GM12865 (cell line): ENCODE data around the gene LAMTOR2.

Experiments used
- DNase-seq: peaks from one replicate; pipeline ENCODE4 v3.0.0; 2010; ENCODE audit warnings: low read depth
- H3K4me3 ChIP-seq: 2 replicates; pipeline ENCODE4 v1.5.1; 2011; ENCODE audit warnings: mild to moderate bottlenecking, low read depth, low read length, control low read depth
- TF ChIP-seq, protein P1 (sequence below): IDR thresholded peaks from 2 replicates; pipeline ENCODE4 v1.5.1; 2011; ENCODE audit warnings: low read length, control low read depth, low read depth, inconsistent platforms; ENCODE audit not compliant: insufficient read depth; ENCODE audit errors: missing control alignments

LAMTOR2 gene

GRCh38 chr1:156019946-156020292 lies 34.7 kb upstream of the LAMTOR2 start:
- no peak for DNase-seq
- H3K4me3 ChIP-seq, result peak overlapping the region; percentile 89
- TF ChIP-seq, protein P1, sequence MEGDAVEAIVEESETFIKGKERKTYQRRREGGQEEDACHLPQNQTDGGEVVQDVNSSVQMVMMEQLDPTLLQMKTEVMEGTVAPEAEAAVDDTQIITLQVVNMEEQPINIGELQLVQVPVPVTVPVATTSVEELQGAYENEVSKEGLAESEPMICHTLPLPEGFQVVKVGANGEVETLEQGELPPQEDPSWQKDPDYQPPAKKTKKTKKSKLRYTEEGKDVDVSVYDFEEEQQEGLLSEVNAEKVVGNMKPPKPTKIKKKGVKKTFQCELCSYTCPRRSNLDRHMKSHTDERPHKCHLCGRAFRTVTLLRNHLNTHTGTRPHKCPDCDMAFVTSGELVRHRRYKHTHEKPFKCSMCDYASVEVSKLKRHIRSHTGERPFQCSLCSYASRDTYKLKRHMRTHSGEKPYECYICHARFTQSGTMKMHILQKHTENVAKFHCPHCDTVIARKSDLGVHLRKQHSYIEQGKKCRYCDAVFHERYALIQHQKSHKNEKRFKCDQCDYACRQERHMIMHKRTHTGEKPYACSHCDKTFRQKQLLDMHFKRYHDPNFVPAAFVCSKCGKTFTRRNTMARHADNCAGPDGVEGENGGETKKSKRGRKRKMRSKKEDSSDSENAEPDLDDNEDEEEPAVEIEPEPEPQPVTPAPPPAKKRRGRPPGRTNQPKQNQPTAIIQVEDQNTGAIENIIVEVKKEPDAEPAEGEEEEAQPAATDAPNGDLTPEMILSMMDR, result no peak

GRCh38 chr1:156020293-156021092 lies 34.1 kb upstream of the LAMTOR2 start, which contains the start of gene SSR2:
Gene SSR2 (minus strand): TSS chr1:156020951. CDS start chr1:156020167, 784 bp downstream.
- peak within 1 kb of the TSS; percentile 89 for H3K4me3 ChIP-seq
- TF ChIP-seq, protein P1, result no peak
- peak; percentile 94 for DNase-seq

GRCh38 chr1:156021093-156021428 lies 33.5 kb upstream of the LAMTOR2 start:
- H3K4me3 ChIP-seq, result peak overlapping the region; percentile 7
- TF ChIP-seq, protein P1, result no peak
- no peak for DNase-seq

- TF ChIP-seq, protein P1, result no peak
- DNase-seq, result no peak
- H3K4me3 ChIP-seq, result no peak overlapping the region
These were observed 32.6 kb upstream of the LAMTOR2 start for GRCh38 chr1:156021954-156022353.

- TF ChIP-seq, protein P1, result no peak
- DNase-seq, result no peak
- H3K4me3 ChIP-seq, result no peak overlapping the region
These were observed 29.8 kb upstream of the LAMTOR2 start for GRCh38 chr1:156024801-156025200.

DNA sequence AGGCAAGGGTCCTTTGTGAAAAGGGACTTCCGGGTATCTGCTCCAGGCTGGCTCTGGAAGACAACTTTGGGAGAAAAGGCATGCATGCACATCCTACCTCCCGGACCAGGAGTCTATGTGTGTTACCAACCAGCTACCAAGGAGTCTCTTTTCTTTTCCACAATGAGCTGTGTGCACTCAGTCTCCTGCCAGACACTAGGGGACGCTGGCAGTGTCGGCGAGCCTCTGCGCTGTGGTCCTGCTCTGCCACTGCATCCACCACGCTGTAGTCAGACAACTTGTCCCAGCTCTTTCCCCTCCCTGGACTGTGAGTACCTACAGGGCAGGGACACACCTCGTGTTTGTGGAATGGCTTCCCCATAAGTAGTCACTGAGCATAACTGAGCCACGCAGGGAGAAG lies 28.7 kb upstream of the LAMTOR2 start:
- peak; percentile 57 for DNase-seq
- no peak overlapping the region for H3K4me3 ChIP-seq

More for the DNA sequence above, 28.7 kb upstream of the LAMTOR2 start:
- TF ChIP-seq, protein P1, result peak; percentile 80
